Stimulated activated naive CD4-positive, alpha-beta T cell treated with Interleukin-2 at 50 U/mL for 16 hours (primary cell): ENCODE data around the gene NTM.

Source experiments
- DNase-seq: peaks from one replicate; lab custom pipeline; 2025; lab: John Stamatoyannopoulos, UW

The NTM gene

GRCh38 chr11:131549770-131550169, 179.4 kb downstream of the NTM start:
- no peak for DNase-seq

GRCh38 chr11:131560287-131560686, 189.9 kb downstream of the NTM start:
- DNase-seq, result no peak

- no peak for DNase-seq
Measured at GRCh38 chr11:131561501-131561900, 191.1 kb downstream of the NTM start.

- DNase-seq, result no peak
Measured at GRCh38 chr11:131561972-131562371, 191.6 kb downstream of the NTM start.

- DNase-seq, result no peak
Measured at GRCh38 chr11:131568318-131568717, 197.9 kb downstream of the NTM start.

- no peak for DNase-seq
Measured at GRCh38 chr11:131571571-131571970, 201.2 kb downstream of the NTM start.

- DNase-seq, result no peak
Measured at GRCh38 chr11:131572423-131572822, 202.0 kb downstream of the NTM start.

- no peak for DNase-seq
Measured at GRCh38 chr11:131579932-131580387, 209.5 kb downstream of the NTM start.

GRCh38 chr11:131580476-131580875, 210.1 kb downstream of the NTM start:
- DNase-seq, result no peak

GRCh38 chr11:131581046-131581445, 210.6 kb downstream of the NTM start:
- no peak for DNase-seq

GRCh38 chr11:131582021-131582525, 211.7 kb downstream of the NTM start:
- DNase-seq, result no peak

GRCh38 chr11:131583421-131583820, 213.0 kb downstream of the NTM start:
- DNase-seq, result no peak

- DNase-seq, result no peak
Measured at GRCh38 chr11:131583938-131584337, 213.5 kb downstream of the NTM start.

- no peak for DNase-seq
Measured at GRCh38 chr11:131584785-131585592, 214.6 kb downstream of the NTM start.

- no peak for DNase-seq
Measured at GRCh38 chr11:131588057-131588456, 217.6 kb downstream of the NTM start.

GRCh38 chr11:131591051-131591461, 220.6 kb downstream of the NTM start:
- DNase-seq, result no peak

- DNase-seq, result no peak
Measured at GRCh38 chr11:131592152-131592551, 221.7 kb downstream of the NTM start.

- DNase-seq, result no peak
Measured at GRCh38 chr11:131592734-131593133, 222.3 kb downstream of the NTM start.

GRCh38 chr11:131593301-131593700, 222.9 kb downstream of the NTM start:
- DNase-seq, result no peak

- DNase-seq, result no peak
Measured at GRCh38 chr11:131595797-131596196, 225.4 kb downstream of the NTM start.

GRCh38 chr11:131597890-131598289, 227.5 kb downstream of the NTM start:
- DNase-seq, result no peak

GRCh38 chr11:131598305-131598704, 227.9 kb downstream of the NTM start:
- no peak for DNase-seq

GRCh38 chr11:131599285-131599684, 228.9 kb downstream of the NTM start:
- no peak for DNase-seq

GRCh38 chr11:131600628-131601027, 230.2 kb downstream of the NTM start:
- DNase-seq, result no peak
